Body of pancreas (tissue), 4 donors: ENCODE results near the gene FURIN. TPM values are rescaled to one million over a fixed set of nuclear protein-coding genes. Genes with fewer than 3 reads are reported as not detected.
A peak's percentile ranks its signal among the peaks of the same experiment; 100 is the strongest.

Experiments used
- ATAC-seq: fragments of 150-250 bp; one replicate; pipeline ENCODE4 v1.9.1; 2016
- DNase-seq, 4 donors: peaks; one replicate each; pipeline ENCODE4 v3.0.0-alpha.2; 2019
- H3K27ac ChIP-seq, 4 donors: fragments of 200-600 bp; sonication (generic); 1 replicate in 3 of 4; 2 replicates in 1 of 4; pipeline versions ENCODE4 v1.5.1 to v1.6.1; 2016 to 2019; ENCODE audit warnings: mild to moderate bottlenecking in 1 of 4, mixed read lengths in 1 of 4, moderate library complexity in 1 of 4
- H3K27me3 ChIP-seq, 2 donors: fragments of 200-600 bp; sonication (generic); one replicate each; pipeline ENCODE4 v1.6.0; 2016; ENCODE audit warnings: mild to moderate bottlenecking in 1 of 2
- H3K36me3 ChIP-seq, 2 donors: fragments of 200-600 bp; sonication (generic); replicated peaks in 1 of 2; 2 replicates each; pipeline ENCODE4 v1.5.1; 2016; ENCODE audit warnings: low read depth in 2 of 2; ENCODE audit not compliant: insufficient read depth in 1 of 2
- H3K4me1 ChIP-seq: fragments of 200-600 bp; sonication (generic); one replicate; pipeline ENCODE4 v1.6.0; 2016
- H3K4me3 ChIP-seq, 2 donors: fragments of 200-600 bp; sonication (generic); 1 replicate in 1 of 2; 2 replicates in 1 of 2; pipeline ENCODE4 v1.5.1; 2016 to 2019
- H3K9me3 ChIP-seq, 3 donors: fragments of 200-600 bp; sonication (generic); 1 replicate in 2 of 3; 2 replicates in 1 of 3; pipeline ENCODE4 v1.5.1; 2016
- POLR2A ChIP-seq, 3 donors: fragments of 450-650 bp; IDR thresholded peaks; one replicate each; pipeline ENCODE4 v1.6.1; 2016; ENCODE audit warnings: antibody characterized with exemption in 3 of 3, mild to moderate bottlenecking in 2 of 3
- WGBS, 2 donors: methylation state at CpG; one replicate each; pipeline ENCODE4 v1.1.5; 2017; 5-methylcytosine and 5-hydroxymethylcytosine counted together
- intact Hi-C: fragments of 100-400 bp; cut with DNase I; formaldehyde crosslinking; loops from one replicate; pipeline ENCODE4 v1.15.1; 2023
- total RNA-seq, 2 donors: library from RNA; depleted of rRNA; stranded (reverse); fragments of >200 nt; gene quantifications; one replicate each; pipeline ENCODE4 v1.1.0, GENCODE V29; 2016
- TF ChIP-seq, protein P1 (sequence below), 7 experiments: fragments of 450-650 bp in 4 of 7; fragments of 200-600 bp in 3 of 7; sonication (generic) in 3 of 7; IDR thresholded peaks; one replicate each; pipeline ENCODE4 v1.5.1; 2016 to 2019; ENCODE audit warnings: antibody characterized with exemption in 7 of 7

The FURIN gene
- total RNA-seq, 2 donors from 2014 or later: 88.0 to 112 TPM

DNA sequence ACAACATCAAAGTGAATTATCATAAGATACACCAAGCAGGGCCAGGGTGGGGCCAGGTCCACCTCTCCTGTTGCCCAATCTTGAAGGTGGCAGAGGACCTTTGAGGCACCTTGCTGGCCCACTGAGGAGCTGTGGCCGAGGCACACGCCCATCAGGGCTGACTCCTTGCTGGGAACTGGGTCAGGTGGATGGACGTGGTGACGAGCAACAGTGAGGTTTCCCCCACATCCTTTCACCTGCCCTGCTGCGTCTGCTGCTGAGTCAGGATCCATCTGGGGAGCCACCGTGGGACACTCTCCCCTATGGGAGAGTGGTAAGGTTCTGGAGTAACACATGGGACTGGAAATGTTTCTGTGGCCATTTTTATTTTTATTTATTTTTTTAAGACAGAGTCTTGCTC is 17.3 kb upstream of the FURIN start:
- no peak overlapping the region for H3K4me3 ChIP-seq
- DNase-seq (no peak), ATAC-seq (no peak)
- TF ChIP-seq POLR2A (IDR thresholded peaks at IDR 0.05): no peak
- TF ChIP-seq, protein P1, sequence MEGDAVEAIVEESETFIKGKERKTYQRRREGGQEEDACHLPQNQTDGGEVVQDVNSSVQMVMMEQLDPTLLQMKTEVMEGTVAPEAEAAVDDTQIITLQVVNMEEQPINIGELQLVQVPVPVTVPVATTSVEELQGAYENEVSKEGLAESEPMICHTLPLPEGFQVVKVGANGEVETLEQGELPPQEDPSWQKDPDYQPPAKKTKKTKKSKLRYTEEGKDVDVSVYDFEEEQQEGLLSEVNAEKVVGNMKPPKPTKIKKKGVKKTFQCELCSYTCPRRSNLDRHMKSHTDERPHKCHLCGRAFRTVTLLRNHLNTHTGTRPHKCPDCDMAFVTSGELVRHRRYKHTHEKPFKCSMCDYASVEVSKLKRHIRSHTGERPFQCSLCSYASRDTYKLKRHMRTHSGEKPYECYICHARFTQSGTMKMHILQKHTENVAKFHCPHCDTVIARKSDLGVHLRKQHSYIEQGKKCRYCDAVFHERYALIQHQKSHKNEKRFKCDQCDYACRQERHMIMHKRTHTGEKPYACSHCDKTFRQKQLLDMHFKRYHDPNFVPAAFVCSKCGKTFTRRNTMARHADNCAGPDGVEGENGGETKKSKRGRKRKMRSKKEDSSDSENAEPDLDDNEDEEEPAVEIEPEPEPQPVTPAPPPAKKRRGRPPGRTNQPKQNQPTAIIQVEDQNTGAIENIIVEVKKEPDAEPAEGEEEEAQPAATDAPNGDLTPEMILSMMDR (IDR thresholded peaks at IDR 0.05): no peak
- H3K36me3 ChIP-seq: no peaks in the 10 kb centered on the region
- H3K27me3 ChIP-seq: no peaks in the 10 kb centered on the region
- H3K9me3 ChIP-seq: no peaks in the 10 kb centered on the region
- intact Hi-C loops: no loop called here
- no peaks in the 10 kb centered on the region for H3K4me1 ChIP-seq
- 80 to 89% methylated on average over 5 to 6 of the region's 6 CpGs for WGBS, 2 donors
- no peak overlapping the region for H3K27ac ChIP-seq

DNA sequence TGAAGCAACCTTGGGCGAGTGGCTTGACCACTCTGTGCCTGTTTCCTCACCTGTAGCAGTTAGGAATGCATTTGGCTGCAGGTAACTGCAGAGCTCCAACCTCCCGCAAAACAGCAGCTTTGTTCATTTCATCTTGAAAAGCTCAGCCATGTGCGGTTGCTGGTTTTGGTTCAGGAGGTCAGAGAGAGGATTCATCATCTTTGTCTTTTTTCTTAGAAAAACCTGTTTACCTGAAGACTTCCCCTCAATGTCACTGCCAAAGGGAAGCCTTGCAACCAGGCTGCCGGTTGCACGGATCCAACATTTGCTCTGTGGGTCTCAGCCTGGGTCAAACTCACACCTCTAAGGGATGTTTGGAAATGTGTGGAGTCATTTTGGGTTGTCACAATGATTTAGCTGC is 16.4 kb upstream of the FURIN start:
- no peak for TF ChIP-seq POLR2A (IDR thresholded peaks at IDR 0.05)
- TF ChIP-seq, protein P1 (IDR thresholded peaks at IDR 0.05): no peak
- DNase-seq: no peak
- Histone ChIP-seq H3K9me3 (no peaks in the 10 kb centered on the region), H3K4me3 (no peak overlapping the region), H3K27ac (no peak overlapping the region), H3K27me3 (no peaks in the 10 kb centered on the region), H3K36me3 (no peaks in the 10 kb centered on the region), H3K4me1 (no peaks in the 10 kb centered on the region)
- ATAC-seq: no peak
- intact Hi-C loops: no loop called here
- 89 to 93% methylated on average over 5 of the region's 5 CpGs for WGBS, 2 donors

DNA sequence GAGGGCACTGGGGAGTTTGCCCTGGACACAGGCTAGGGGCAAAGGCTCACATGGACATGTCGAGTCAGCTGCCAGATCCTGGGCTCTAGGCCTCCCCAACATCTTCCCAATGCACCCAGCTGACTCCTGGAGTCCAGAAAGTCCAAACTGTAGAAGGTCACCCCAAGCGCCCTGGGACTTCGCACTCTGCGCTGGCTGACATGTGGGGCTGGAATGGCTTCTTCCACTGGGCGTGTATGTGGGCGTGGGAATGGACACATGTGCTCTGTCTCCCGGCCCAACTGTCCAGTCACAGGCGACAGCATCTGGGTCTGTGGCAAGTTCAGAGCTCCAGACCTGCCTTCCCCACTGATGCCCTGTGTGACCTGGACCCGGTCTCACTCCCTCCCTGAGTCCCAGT is 13.2 kb upstream of the FURIN start:
- Histone ChIP-seq H3K4me3 (no peak overlapping the region), H3K27me3 (no peaks in the 10 kb centered on the region), H3K27ac (no peak overlapping the region), H3K4me1 (peaks cover 10% of the 10 kb centered on the region), H3K36me3 (no peaks in the 10 kb centered on the region), H3K9me3 (no peaks in the 10 kb centered on the region)
- no peak for TF ChIP-seq POLR2A (IDR thresholded peaks at IDR 0.05)
- TF ChIP-seq, protein P1 (IDR thresholded peaks at IDR 0.05): no peak
- no peak for ATAC-seq
- WGBS, 2 donors: 36 to 43% methylated on average over 4 to 9 of the region's 9 CpGs
- DNase-seq: peak in 3 of 4 donors; percentile 47 to 64 (median 57)
- intact Hi-C loops: no loop called here

DNA sequence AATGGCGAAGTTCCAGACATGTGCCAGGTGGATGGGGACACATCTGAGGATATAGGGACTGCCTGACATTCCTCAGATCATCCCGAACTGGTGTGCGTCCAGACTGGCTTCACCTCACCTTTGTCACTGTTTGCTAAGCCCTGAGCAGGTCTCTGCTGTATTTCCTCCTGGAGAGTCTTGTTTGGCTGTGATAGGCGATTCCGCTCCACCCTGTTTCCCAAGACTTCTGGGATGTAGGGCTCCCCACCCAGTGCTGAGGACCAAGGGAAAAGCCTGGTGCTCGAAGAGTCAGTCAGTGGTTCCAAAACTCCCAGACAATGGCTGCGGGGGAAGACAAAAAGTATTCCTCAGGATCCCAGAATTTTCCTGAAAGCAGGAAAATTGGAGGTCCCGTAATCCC is 11.1 kb upstream of the FURIN start:
- intact Hi-C loops: no loop called here
- Histone ChIP-seq H3K4me1 (peaks cover 28% of the 10 kb centered on the region), H3K27ac (no peak overlapping the region), H3K27me3 (no peaks in the 10 kb centered on the region), H3K4me3 (no peak overlapping the region), H3K9me3 (no peaks in the 10 kb centered on the region), H3K36me3 (no peaks in the 10 kb centered on the region)
- TF ChIP-seq POLR2A (IDR thresholded peaks at IDR 0.05): no peak
- TF ChIP-seq, protein P1 (IDR thresholded peaks at IDR 0.05): no peak
- ATAC-seq (no peak), DNase-seq (no peak)
- 81 to 94% methylated on average over 8 of the region's 8 CpGs for WGBS, 2 donors

DNA sequence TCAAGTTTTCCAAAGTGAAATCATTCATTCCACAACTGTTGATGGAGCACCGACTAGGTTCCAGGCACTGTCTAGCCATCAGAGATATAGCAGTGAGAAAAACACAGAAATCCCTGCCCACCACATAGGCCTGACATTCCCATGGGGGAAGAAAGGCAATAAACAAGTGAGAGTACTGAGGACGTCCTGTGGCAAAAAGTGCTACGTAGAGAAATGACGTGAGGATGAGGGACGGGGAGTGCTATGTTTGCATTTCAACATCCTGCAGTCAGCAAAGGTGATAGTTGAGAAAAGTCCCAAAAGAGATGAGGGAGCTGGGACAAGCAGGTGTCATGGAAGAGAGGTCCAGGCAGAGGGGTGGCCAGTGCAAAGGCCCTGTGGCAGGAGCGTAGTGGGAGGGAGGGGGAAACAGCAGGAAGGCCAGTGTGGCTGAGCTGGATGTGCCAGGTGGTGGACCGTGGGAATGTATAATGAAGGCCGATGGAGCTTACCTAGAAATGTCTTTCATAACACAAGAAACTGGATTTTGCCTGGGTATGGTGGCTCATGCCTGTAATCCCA is 10.4 kb upstream of the FURIN start:
- DNase-seq (no peak), ATAC-seq (no peak)
- Histone ChIP-seq H3K27me3 (no peaks in the 10 kb centered on the region), H3K9me3 (no peaks in the 10 kb centered on the region), H3K4me1 (peaks cover 31% of the 10 kb centered on the region), H3K36me3 (no peaks in the 10 kb centered on the region), H3K4me3 (no peak overlapping the region), H3K27ac (no peak overlapping the region)
- WGBS, 2 donors: 74 to 78% methylated on average over 8 of the region's 8 CpGs
- no peak for TF ChIP-seq POLR2A (IDR thresholded peaks at IDR 0.05)
- TF ChIP-seq, protein P1 (IDR thresholded peaks at IDR 0.05): no peak
- intact Hi-C loops: no loop called here
